Ammon's horn (tissue), 1 donor: Measurements from ENCODE around the gene SLC38A5.

Experiments used
- DNase-seq: peaks from one replicate; pipeline ENCODE4 v3.0.0-alpha.2; 2016; ENCODE audit warnings: low spot score

SLC38A5 gene

GRCh38 chrX:48491809-48492208 is 21.7 kb upstream of the SLC38A5 start:
- no peak for DNase-seq

GRCh38 chrX:48490661-48491060 is 20.6 kb upstream of the SLC38A5 start:
- no peak for DNase-seq

- DNase-seq, result no peak
Measured at GRCh38 chrX:48489892-48490291, 19.8 kb upstream of the SLC38A5 start.

GRCh38 chrX:48489296-48489695 is 19.2 kb upstream of the SLC38A5 start:
- DNase-seq, result no peak

- no peak for DNase-seq
Measured at GRCh38 chrX:48488034-48488433, 18.0 kb upstream of the SLC38A5 start.

- no peak for DNase-seq
Measured at GRCh38 chrX:48487362-48487798, 17.3 kb upstream of the SLC38A5 start.

- DNase-seq, result no peak
Measured at GRCh38 chrX:48482526-48482925, 12.5 kb upstream of the SLC38A5 start.

GRCh38 chrX:48480583-48480982 is 10.5 kb upstream of the SLC38A5 start:
- DNase-seq, result no peak

- DNase-seq, result no peak
Measured at GRCh38 chrX:48480142-48480541, 10.1 kb upstream of the SLC38A5 start.

GRCh38 chrX:48478806-48479205 is 8.7 kb upstream of the SLC38A5 start:
- no peak for DNase-seq

- DNase-seq, result no peak
Measured at GRCh38 chrX:48477960-48478755, 8.1 kb upstream of the SLC38A5 start.

GRCh38 chrX:48476919-48477318 is 6.9 kb upstream of the SLC38A5 start:
- DNase-seq, result no peak

- DNase-seq, result peak; percentile 95
Measured at GRCh38 chrX:48475774-48476577, 5.9 kb upstream of the SLC38A5 start, which contains the start of gene FTSJ1. FTSJ1 (plus strand) TSS chrX:48476199; CDS start chrX:48478048, 1,849 bp downstream.

GRCh38 chrX:48475296-48475695 is 5.2 kb upstream of the SLC38A5 start:
- no peak for DNase-seq

GRCh38 chrX:48474581-48474980 is 4.5 kb upstream of the SLC38A5 start:
- DNase-seq, result no peak

- no peak for DNase-seq
Measured at GRCh38 chrX:48474127-48474526, 4.1 kb upstream of the SLC38A5 start.

- no peak for DNase-seq
Measured at GRCh38 chrX:48473704-48473990, 3.6 kb upstream of the SLC38A5 start.

- no peak for DNase-seq
Measured at GRCh38 chrX:48472851-48473703, 3.0 kb upstream of the SLC38A5 start.

GRCh38 chrX:48472225-48472624 is 2.2 kb upstream of the SLC38A5 start:
- no peak for DNase-seq

GRCh38 chrX:48471504-48471903 is 1.4 kb upstream of the SLC38A5 start:
- DNase-seq, result no peak

- no peak for DNase-seq
Measured at GRCh38 chrX:48470833-48471118, 716 bp upstream of the SLC38A5 start.
